H9 (cell line): ENCODE measurements around the gene LHCGR. TPM values are rescaled to one million over a fixed set of nuclear protein-coding genes. Genes with fewer than 3 reads are reported as not detected.

Experiments used
- DNase-seq: peaks from one replicate; pipeline ENCODE4 v3.0.0-alpha.2; 2017
- H2AFZ ChIP-seq: one replicate; pipeline ENCODE4 v1.6.1; 2013; ENCODE audit warnings: mild to moderate bottlenecking, low read length, control low read depth, moderate library complexity
- H2AK5ac ChIP-seq: 2 replicates; pipeline ENCODE4 v1.6.1; 2013; ENCODE audit warnings: low read length, control low read depth, mixed read lengths; ENCODE audit not compliant: insufficient read length
- H2BK120ac ChIP-seq: one replicate; pipeline ENCODE4 v1.6.1; 2013; ENCODE audit warnings: low read depth, mild to moderate bottlenecking, low read length, control low read depth, inconsistent platforms; ENCODE audit not compliant: poor library complexity, severe bottlenecking
- H2BK12ac ChIP-seq: 2 replicates; pipeline ENCODE4 v1.6.1; 2013; ENCODE audit warnings: low read length, control low read depth, mixed read lengths, low read depth; ENCODE audit not compliant: insufficient read length
- H2BK15ac ChIP-seq: 2 replicates; pipeline ENCODE4 v1.6.1; 2013; ENCODE audit warnings: low read depth, low read length, control low read depth
- H2BK20ac ChIP-seq: one replicate; pipeline ENCODE4 v1.6.1; 2013; ENCODE audit warnings: low read depth, mild to moderate bottlenecking, low read length, control low read depth, inconsistent platforms; ENCODE audit not compliant: poor library complexity, severe bottlenecking
- H2BK5ac ChIP-seq: 2 replicates; pipeline ENCODE4 v1.6.1; 2013; ENCODE audit warnings: low read length, control low read depth, mixed read lengths; ENCODE audit not compliant: insufficient read length
- H3K14ac ChIP-seq: 2 replicates; pipeline ENCODE4 v1.6.1; 2013; ENCODE audit warnings: low read length, control low read depth; ENCODE audit not compliant: insufficient read depth
- H3K18ac ChIP-seq: 2 replicates; pipeline ENCODE4 v1.6.1; 2013; ENCODE audit warnings: low read depth, mild to moderate bottlenecking, mixed read lengths, low read length, control low read depth; ENCODE audit not compliant: insufficient read length
- H3K23ac ChIP-seq: 2 replicates; pipeline ENCODE4 v1.6.1; 2013; ENCODE audit warnings: low read length, control low read depth, mixed read lengths, low read depth; ENCODE audit not compliant: insufficient read length
- H3K23me2 ChIP-seq: 2 replicates; pipeline ENCODE4 v1.6.1; 2013; ENCODE audit warnings: low read depth, mild to moderate bottlenecking, mixed read lengths, low read length, control low read depth; ENCODE audit not compliant: insufficient read length, poor library complexity, severe bottlenecking
- H3K27ac ChIP-seq: 2 replicates; pipeline ENCODE4 v1.5.1; 2013; ENCODE audit warnings: low read length, control low read depth, mixed read lengths, low read depth; ENCODE audit not compliant: insufficient read length
- H3K27me3 ChIP-seq: 2 replicates; pipeline ENCODE4 v1.6.1; 2013; ENCODE audit warnings: low read length, control low read depth, inconsistent platforms; ENCODE audit not compliant: insufficient read depth
- H3K4ac ChIP-seq: 2 replicates; pipeline ENCODE4 v1.6.1; 2013; ENCODE audit warnings: low read depth, mild to moderate bottlenecking, control low read depth, inconsistent platforms, low read length, moderate library complexity
- H3K4me1 ChIP-seq: 2 replicates; pipeline ENCODE4 v1.6.1; 2013; ENCODE audit warnings: low read length, control low read depth, inconsistent platforms; ENCODE audit not compliant: insufficient read depth
- H3K4me2 ChIP-seq: 2 replicates; pipeline ENCODE4 v1.6.1; 2013; ENCODE audit warnings: low read length, control low read depth, mixed read lengths; ENCODE audit not compliant: insufficient read length, insufficient read depth
- H3K56ac ChIP-seq: 2 replicates; pipeline ENCODE4 v1.6.1; 2013; ENCODE audit warnings: low read depth, mild to moderate bottlenecking, mixed read lengths, low read length, control low read depth; ENCODE audit not compliant: insufficient read length
- H3K79me1 ChIP-seq: 2 replicates; pipeline ENCODE4 v1.6.1; 2013; ENCODE audit warnings: low read depth, mild to moderate bottlenecking, moderate library complexity, low read length, control low read depth, inconsistent platforms; ENCODE audit not compliant: insufficient read depth, poor library complexity, severe bottlenecking
- H3K79me2 ChIP-seq: 2 replicates; pipeline ENCODE4 v1.6.1; 2013; ENCODE audit warnings: low read length, control low read depth, inconsistent platforms; ENCODE audit not compliant: insufficient read depth
- H3K9ac ChIP-seq: 2 replicates; pipeline ENCODE4 v1.6.1; 2013; ENCODE audit warnings: low read length, control low read depth, mixed read lengths; ENCODE audit not compliant: insufficient read length; ENCODE audit errors: extremely low read depth
- H3K9me3 ChIP-seq: one replicate; pipeline ENCODE4 v1.6.1; 2013; ENCODE audit warnings: low read depth, low read length, inconsistent platforms; ENCODE audit not compliant: control insufficient read depth
- H3T11ph ChIP-seq: one replicate; pipeline ENCODE4 v1.6.1; 2013; ENCODE audit warnings: mild to moderate bottlenecking, low read length, control low read depth, inconsistent platforms
- H4K20me1 ChIP-seq: one replicate; pipeline ENCODE4 v1.6.1; 2013; ENCODE audit not compliant: control insufficient read depth, insufficient read length, insufficient read depth
- H4K5ac ChIP-seq: 2 replicates; pipeline ENCODE4 v1.6.1; 2013; ENCODE audit warnings: low read depth, mild to moderate bottlenecking, mixed read lengths, low read length, control low read depth; ENCODE audit not compliant: insufficient read length
- H4K8ac ChIP-seq: replicated peaks from 2 replicates; pipeline ENCODE4 v1.6.1; 2013; ENCODE audit warnings: low read length, control low read depth, mixed read lengths, low read depth; ENCODE audit not compliant: insufficient read length
- H4K91ac ChIP-seq: 2 replicates; pipeline ENCODE4 v1.6.1; 2013; ENCODE audit warnings: low read depth, mild to moderate bottlenecking, moderate library complexity, mixed read lengths, low read length, control low read depth; ENCODE audit not compliant: insufficient read length
- H3K27ac Mint-ChIP-seq, 3 experiments: 2 replicates in 2 of 3; 3 replicates in 1 of 3; pipeline ENCODE4 v1.8.0; 2020 to 2021; ENCODE audit warnings: mixed read lengths in 3 of 3, mild to moderate bottlenecking in 1 of 3, moderate library complexity in 1 of 3
- H3K27me3 Mint-ChIP-seq: 2 replicates; pipeline ENCODE4 v1.8.0; 2021; ENCODE audit warnings: low read depth, mild to moderate bottlenecking, moderate library complexity, mixed read lengths
- H3K36me3 Mint-ChIP-seq, 3 experiments: 2 replicates in 2 of 3; 3 replicates in 1 of 3; pipeline ENCODE4 v1.8.0; 2020 to 2021; ENCODE audit warnings: low read depth in 3 of 3, mixed read lengths in 3 of 3; ENCODE audit not compliant: insufficient read depth in 1 of 3
- H3K4me1 Mint-ChIP-seq, 2 experiments: 2 replicates each; pipeline ENCODE4 v1.8.0; 2020; ENCODE audit warnings: mixed read lengths in 2 of 2
- H3K4me3 Mint-ChIP-seq, 2 experiments: 2 replicates in 1 of 2; 3 replicates in 1 of 2; pipeline ENCODE4 v1.8.0; 2020 to 2021; ENCODE audit warnings: mild to moderate bottlenecking in 2 of 2, mixed read lengths in 2 of 2, moderate library complexity in 1 of 2
- H3K9me3 Mint-ChIP-seq, 2 experiments: 2 replicates in 1 of 2; 3 replicates in 1 of 2; pipeline ENCODE4 v1.8.0; 2020; ENCODE audit warnings: mild to moderate bottlenecking in 2 of 2, mixed read lengths in 2 of 2, moderate library complexity in 1 of 2
- CTCF ChIP-seq: fragments of 200-600 bp; sonication (generic); conservative IDR thresholded peaks from 3 replicates; pipeline ENCODE4 v1.8.0; 2021; ENCODE audit warnings: antibody characterized with exemption, mild to moderate bottlenecking
- WGBS: extraction: QIAGEN DNeasy Blood & Tissue Kit; methylation state at CpG from one replicate; pipeline ENCODE4 v1.1.7; 2013; ENCODE audit warnings: missing lambda C conversion rate, low lambda C conversion rate, mixed read lengths; ENCODE audit not compliant: insufficient read length; ENCODE audit errors: extremely low coverage; 5-methylcytosine and 5-hydroxymethylcytosine counted together
- total RNA-seq: library from RNA; stranded (reverse); gene quantifications from 2 replicates; pipeline ENCODE4 v1.2.1, GENCODE V29; 2021

The LHCGR gene
- total RNA-seq, 1 experiment from 2014 or later: 0.44 TPM

DNA sequence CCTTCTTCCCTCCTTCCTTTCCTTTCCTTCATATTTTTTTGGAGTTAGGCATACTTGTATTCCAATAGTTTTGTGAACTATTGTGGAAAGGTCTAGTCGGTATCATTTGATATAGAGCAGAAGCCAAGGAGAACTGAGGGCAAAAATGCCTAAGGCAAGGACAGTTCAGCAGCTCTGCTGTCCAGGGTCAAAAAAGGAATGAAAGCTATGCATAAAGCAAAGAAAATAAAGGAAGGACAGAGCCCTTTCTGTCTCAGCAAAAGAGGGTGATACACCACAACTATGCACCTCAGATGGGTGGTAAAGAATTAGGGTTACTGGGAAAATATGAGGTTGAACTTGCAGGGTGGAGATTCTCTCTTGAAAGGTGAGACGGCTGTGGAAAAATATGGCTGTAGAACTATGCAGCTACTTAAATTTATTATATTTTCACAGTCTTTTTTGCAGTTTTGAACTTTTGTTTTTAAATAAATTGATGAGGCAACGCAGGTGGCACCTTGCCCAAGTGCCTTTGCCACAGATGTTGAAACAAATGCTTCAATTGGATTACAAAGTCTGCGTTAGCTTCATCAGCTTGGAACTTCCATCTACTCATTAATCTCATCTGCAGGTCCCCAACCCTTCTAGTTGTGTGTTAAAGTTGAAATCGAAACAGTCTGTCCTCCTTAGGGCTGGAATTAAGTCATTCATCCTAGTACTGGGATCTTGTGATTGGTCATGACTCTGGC lies 20.8 kb downstream of the LHCGR start:
- Histone ChIP-seq H4K91ac (no peak overlapping the region), H3K23me2 (no peaks in the 10 kb centered on the region), H2BK5ac (no peak overlapping the region), H2BK120ac (no peak overlapping the region), H3K79me1 (no peaks in the 10 kb centered on the region), H3K23ac (no peak overlapping the region), H4K8ac (no peak overlapping the region), H3K4me1 (peaks cover 6% of the 10 kb centered on the region; the same call in 1 of the 2 replicates), H3K9me3 (no peaks in the 10 kb centered on the region), H3K14ac (no peak overlapping the region), H4K5ac (no peak overlapping the region), H3K27me3 (no peaks in the 10 kb centered on the region), H2BK12ac (no peak overlapping the region), H2AFZ (no peak overlapping the region), H3K9ac (no peak overlapping the region), H3T11ph (no peak overlapping the region), H2BK15ac (no peak overlapping the region), H3K18ac (no peak overlapping the region), H3K79me2 (no peaks in the 10 kb centered on the region), H2AK5ac (no peak overlapping the region), H3K4ac (no peak overlapping the region), H2BK20ac (no peak overlapping the region), H4K20me1 (no peaks in the 10 kb centered on the region), H3K56ac (no peak overlapping the region), H3K27ac (no peak overlapping the region), H3K4me2 (no peak overlapping the region)
- no CpG with 5 or more reads among the region's 5 CpGs for WGBS
- H3K4me3 Mint-ChIP-seq: no peak overlapping the region
- H3K36me3 Mint-ChIP-seq: peaks cover 1 to 9% (median 2%) of the 10 kb centered on the region in 3 experiments; a peak in 4 of 7 replicates
- TF ChIP-seq CTCF: no peak
- H3K9me3 Mint-ChIP-seq: peaks cover 5 to 9% of the 10 kb centered on the region in 2 experiments; a peak in 4 of 5 replicates
- peaks cover 4% of the 10 kb centered on the region for H3K27me3 Mint-ChIP-seq
- H3K27ac Mint-ChIP-seq: no peak overlapping the region
- DNase-seq: no peak
- peaks cover 14 to 21% of the 10 kb centered on the region in 2 experiments for H3K4me1 Mint-ChIP-seq
